DMS114 treated with DMSO at 0.1 percent for 48 hours (cell line): ENCODE data around the gene AARS1.
"Not testable (repeated sequence)": the region's sequence is repeated elsewhere in the genome, so short reads cannot be mapped to it uniquely, and the experiment has no call there.

Experiments
- DNase-seq: peaks from one replicate; lab custom pipeline; 2025; ENCODE audit not compliant: unreplicated experiment; lab: John Stamatoyannopoulos, UW

Gene AARS1

GRCh38 chr16:70226024-70226423 is 63.3 kb downstream of the AARS1 start:
- DNase-seq = not testable (repeated sequence)

GRCh38 chr16:70225430-70225829 is 63.9 kb downstream of the AARS1 start:
- not testable (repeated sequence) for DNase-seq

GRCh38 chr16:70224645-70225044 is 64.7 kb downstream of the AARS1 start:
- DNase-seq = not testable (repeated sequence)

GRCh38 chr16:70223971-70224513 is 65.3 kb downstream of the AARS1 start:
- not testable (repeated sequence) for DNase-seq

- DNase-seq = not testable (repeated sequence)
These were observed 66.1 kb downstream of the AARS1 start for GRCh38 chr16:70223216-70223615.

- DNase-seq = not testable (repeated sequence)
These were observed 66.7 kb downstream of the AARS1 start for GRCh38 chr16:70222574-70222973.

GRCh38 chr16:70218586-70218985 is 70.7 kb downstream of the AARS1 start:
- not testable (repeated sequence) for DNase-seq

- DNase-seq = not testable (repeated sequence)
These were observed 82.9 kb downstream of the AARS1 start for GRCh38 chr16:70206382-70206781.

- not testable (repeated sequence) for DNase-seq
These were observed 84.5 kb downstream of the AARS1 start for GRCh38 chr16:70204668-70205405.

- not testable (repeated sequence) for DNase-seq
These were observed 85.3 kb downstream of the AARS1 start for GRCh38 chr16:70204010-70204409.

GRCh38 chr16:70203508-70203907 is 85.8 kb downstream of the AARS1 start:
- not testable (repeated sequence) for DNase-seq
